ENCODE measurements around the gene SYT13. TPM values are rescaled to one million over a fixed set of nuclear protein-coding genes. Genes with fewer than 3 reads are reported as not detected.
A peak's percentile ranks its signal among the peaks of the same experiment; 100 is the strongest.

The SYT13 gene
- total RNA-seq, 1 donor from 2014 or later: 1.4 TPM

DNA sequence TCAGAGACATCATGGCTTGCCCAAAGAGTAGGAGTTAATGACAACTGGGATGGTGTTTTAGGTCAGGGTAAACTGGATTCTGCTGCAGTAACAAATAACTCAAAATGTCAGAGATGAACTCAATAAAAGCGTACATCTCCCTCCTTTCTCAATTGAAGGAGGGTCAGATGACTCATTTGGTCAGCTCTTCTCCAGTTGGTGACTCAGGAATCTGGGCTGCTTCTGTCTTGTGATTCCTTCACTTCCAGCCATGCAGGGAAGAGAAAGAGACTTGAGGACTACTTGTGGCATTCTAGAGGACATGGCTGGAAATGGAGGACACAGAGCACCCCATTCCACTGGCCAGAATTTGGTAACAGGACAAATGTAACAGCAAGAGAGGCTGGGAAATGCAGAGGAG lies 3.2 kb upstream of the SYT13 start:
- DNase-seq (ENCODE audit: low spot score): no peak
- peaks cover 5% of the 10 kb centered on the region for H3K4me1 Mint-ChIP-seq (ENCODE audit: unreplicated experiment)
- H3K27me3 Mint-ChIP-seq (ENCODE audit: unreplicated experiment): peaks cover 3% of the 10 kb centered on the region
- H3K4me3 Mint-ChIP-seq (ENCODE audit: unreplicated experiment): no peak overlapping the region
- H3K27ac Mint-ChIP-seq (ENCODE audit: unreplicated experiment): no peak overlapping the region
- H3K9me3 Mint-ChIP-seq (ENCODE audit: unreplicated experiment): no peaks in the 10 kb centered on the region
- TF ChIP-seq, protein P1, sequence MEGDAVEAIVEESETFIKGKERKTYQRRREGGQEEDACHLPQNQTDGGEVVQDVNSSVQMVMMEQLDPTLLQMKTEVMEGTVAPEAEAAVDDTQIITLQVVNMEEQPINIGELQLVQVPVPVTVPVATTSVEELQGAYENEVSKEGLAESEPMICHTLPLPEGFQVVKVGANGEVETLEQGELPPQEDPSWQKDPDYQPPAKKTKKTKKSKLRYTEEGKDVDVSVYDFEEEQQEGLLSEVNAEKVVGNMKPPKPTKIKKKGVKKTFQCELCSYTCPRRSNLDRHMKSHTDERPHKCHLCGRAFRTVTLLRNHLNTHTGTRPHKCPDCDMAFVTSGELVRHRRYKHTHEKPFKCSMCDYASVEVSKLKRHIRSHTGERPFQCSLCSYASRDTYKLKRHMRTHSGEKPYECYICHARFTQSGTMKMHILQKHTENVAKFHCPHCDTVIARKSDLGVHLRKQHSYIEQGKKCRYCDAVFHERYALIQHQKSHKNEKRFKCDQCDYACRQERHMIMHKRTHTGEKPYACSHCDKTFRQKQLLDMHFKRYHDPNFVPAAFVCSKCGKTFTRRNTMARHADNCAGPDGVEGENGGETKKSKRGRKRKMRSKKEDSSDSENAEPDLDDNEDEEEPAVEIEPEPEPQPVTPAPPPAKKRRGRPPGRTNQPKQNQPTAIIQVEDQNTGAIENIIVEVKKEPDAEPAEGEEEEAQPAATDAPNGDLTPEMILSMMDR (IDR thresholded peaks at IDR 0.05; ENCODE audit: unreplicated experiment): no peak
- no peaks in the 10 kb centered on the region for H3K36me3 Mint-ChIP-seq (ENCODE audit: low read depth, unreplicated experiment)

DNA sequence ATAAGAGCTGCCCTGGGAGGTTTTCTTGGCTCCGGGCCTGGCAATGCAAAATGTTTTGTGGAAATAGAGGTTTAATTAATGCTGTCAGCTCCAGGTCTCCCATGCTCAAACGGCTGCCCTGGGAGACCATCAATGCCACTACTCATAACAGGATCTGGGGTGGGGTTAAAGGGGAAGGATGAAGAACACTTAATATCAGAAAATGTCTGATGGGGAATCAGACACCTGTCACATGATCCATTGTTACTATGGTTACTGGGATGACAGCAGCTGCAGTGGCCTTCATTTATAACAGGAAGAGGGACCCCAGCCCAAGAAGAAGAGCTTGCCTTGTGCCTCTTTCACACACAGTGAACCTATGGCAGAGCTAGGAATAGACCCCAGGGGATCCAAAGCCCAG lies 2.2 kb upstream of the SYT13 start:
- no peak overlapping the region for H3K4me3 Mint-ChIP-seq (ENCODE audit: unreplicated experiment)
- peaks cover 7% of the 10 kb centered on the region for H3K4me1 Mint-ChIP-seq (ENCODE audit: unreplicated experiment)
- peaks cover 3% of the 10 kb centered on the region for H3K27me3 Mint-ChIP-seq (ENCODE audit: unreplicated experiment)
- H3K9me3 Mint-ChIP-seq (ENCODE audit: unreplicated experiment): no peaks in the 10 kb centered on the region
- H3K36me3 Mint-ChIP-seq (ENCODE audit: low read depth, unreplicated experiment): no peaks in the 10 kb centered on the region
- DNase-seq (ENCODE audit: low spot score): no peak
- H3K27ac Mint-ChIP-seq (ENCODE audit: unreplicated experiment): no peak overlapping the region
- TF ChIP-seq, protein P1 (IDR thresholded peaks at IDR 0.05; ENCODE audit: unreplicated experiment): no peak

DNA sequence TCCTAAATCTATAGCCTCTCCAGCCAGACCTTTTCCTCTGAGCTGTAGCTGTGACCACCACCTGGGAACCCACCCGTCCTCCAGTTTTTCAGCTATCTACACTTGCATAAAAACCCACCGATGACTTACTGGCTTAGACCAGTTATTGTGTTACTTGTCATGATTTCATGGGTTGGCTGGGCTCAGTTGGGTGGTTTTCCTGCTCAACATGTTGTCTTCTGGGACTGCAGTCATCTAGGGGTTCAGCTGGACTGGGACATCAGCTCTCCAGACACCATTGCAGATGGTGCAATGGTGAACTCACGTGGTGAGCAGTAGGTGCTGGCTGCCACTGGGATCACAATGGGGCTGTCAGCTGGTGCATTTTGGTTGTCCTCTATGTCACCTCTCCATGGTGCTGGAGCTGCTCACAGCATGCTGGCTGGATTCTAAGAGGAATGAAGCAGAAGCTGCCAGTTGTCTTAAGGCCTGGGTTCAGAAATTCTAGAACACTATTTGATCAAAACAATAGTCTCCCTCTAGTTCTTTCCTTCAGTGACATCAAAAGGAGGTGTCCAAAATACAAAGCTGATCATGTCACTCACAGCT lies 1.3 kb upstream of the SYT13 start:
- peaks cover 7% of the 10 kb centered on the region for H3K4me1 Mint-ChIP-seq (ENCODE audit: unreplicated experiment)

DNA sequence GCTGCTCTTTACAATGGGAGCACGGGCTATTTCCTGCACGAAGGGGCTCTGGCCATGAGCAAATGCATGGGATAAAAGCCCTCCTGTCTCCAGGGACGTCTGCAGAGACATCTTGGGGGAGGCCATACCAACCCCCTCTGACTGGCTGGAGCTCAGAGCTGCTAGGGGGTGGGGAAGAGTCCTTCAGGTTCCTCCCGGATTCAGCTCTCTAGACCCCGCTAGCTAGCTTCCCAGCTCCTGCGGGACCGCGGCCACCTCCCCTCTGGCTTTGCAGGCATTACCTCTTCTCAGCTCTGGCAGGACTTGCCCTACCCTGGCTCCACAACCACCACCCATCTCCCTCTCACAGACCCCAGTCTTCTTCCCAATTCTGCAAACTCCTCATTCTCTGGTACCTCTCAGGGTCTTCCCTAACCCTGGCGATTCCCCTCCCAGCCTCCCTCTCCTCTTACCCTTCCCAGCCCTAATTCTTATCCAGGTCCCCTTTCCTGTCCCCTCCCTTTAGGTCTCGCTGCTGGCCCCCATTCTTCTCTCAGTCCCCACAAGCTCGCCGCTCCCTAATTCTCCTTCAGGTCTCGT lies 802 bp downstream of the SYT13 start:
- Mint-ChIP-seq H3K36me3 (ENCODE audit: low read depth, unreplicated experiment) (no peaks in the 10 kb centered on the region), H3K4me3 (ENCODE audit: unreplicated experiment) (peak overlapping the region; percentile 47), H3K9me3 (ENCODE audit: unreplicated experiment) (no peaks in the 10 kb centered on the region), H3K27me3 (ENCODE audit: unreplicated experiment) (peaks cover 3% of the 10 kb centered on the region), H3K4me1 (ENCODE audit: unreplicated experiment) (peaks cover 14% of the 10 kb centered on the region), H3K27ac (ENCODE audit: unreplicated experiment) (no peak overlapping the region)
- TF ChIP-seq, protein P1 (IDR thresholded peaks at IDR 0.05; ENCODE audit: unreplicated experiment): no peak
- no peak for DNase-seq (ENCODE audit: low spot score)

More for the DNA sequence above, 1.3 kb upstream of the SYT13 start:
- Mint-ChIP-seq H3K9me3 (ENCODE audit: unreplicated experiment) (no peaks in the 10 kb centered on the region), H3K4me3 (ENCODE audit: unreplicated experiment) (no peak overlapping the region), H3K27ac (ENCODE audit: unreplicated experiment) (no peak overlapping the region), H3K27me3 (ENCODE audit: unreplicated experiment) (peaks cover 3% of the 10 kb centered on the region), H3K36me3 (ENCODE audit: low read depth, unreplicated experiment) (no peaks in the 10 kb centered on the region)
- TF ChIP-seq, protein P1 (IDR thresholded peaks at IDR 0.05; ENCODE audit: unreplicated experiment): no peak
- no peak for DNase-seq (ENCODE audit: low spot score)

DNA sequence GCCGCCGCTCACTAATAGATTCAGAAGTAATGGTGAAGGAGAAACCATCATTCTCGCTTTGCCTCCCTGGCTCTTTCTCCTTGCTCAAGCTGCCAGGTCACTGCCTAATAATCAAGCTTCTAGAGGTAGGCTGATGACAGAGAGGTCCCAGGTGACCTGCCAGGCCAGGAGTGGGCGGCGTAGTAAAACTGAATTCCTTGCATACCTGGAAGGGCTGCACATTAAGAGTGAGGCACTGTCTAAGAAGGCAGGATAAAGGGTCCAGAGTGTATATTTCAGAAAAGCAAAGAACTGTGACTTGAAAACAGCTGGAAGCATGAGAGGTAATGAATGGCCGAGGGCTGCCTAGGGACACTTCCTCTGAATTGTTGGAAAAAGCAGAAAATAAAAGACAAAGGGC lies 4.1 kb downstream of the SYT13 start:
- Mint-ChIP-seq H3K4me1 (ENCODE audit: unreplicated experiment) (peaks cover 14% of the 10 kb centered on the region), H3K27me3 (ENCODE audit: unreplicated experiment) (peaks cover 1% of the 10 kb centered on the region), H3K27ac (ENCODE audit: unreplicated experiment) (no peak overlapping the region), H3K9me3 (ENCODE audit: unreplicated experiment) (no peaks in the 10 kb centered on the region), H3K4me3 (ENCODE audit: unreplicated experiment) (no peak overlapping the region), H3K36me3 (ENCODE audit: low read depth, unreplicated experiment) (peaks cover 5% of the 10 kb centered on the region)
- DNase-seq (ENCODE audit: low spot score): no peak
- TF ChIP-seq, protein P1 (IDR thresholded peaks at IDR 0.05; ENCODE audit: unreplicated experiment): no peak
